ENCODE results near the gene IMMP2L. TPM values are rescaled to one million over a fixed set of nuclear protein-coding genes. Genes with fewer than 3 reads are reported as not detected.
"Not testable (repeated sequence)": the region's sequence is repeated elsewhere in the genome, so short reads cannot be mapped to it uniquely, and the experiment has no call there.

IMMP2L gene
- total RNA-seq, 1 donor from 2014 or later, result 14.8 TPM

DNA sequence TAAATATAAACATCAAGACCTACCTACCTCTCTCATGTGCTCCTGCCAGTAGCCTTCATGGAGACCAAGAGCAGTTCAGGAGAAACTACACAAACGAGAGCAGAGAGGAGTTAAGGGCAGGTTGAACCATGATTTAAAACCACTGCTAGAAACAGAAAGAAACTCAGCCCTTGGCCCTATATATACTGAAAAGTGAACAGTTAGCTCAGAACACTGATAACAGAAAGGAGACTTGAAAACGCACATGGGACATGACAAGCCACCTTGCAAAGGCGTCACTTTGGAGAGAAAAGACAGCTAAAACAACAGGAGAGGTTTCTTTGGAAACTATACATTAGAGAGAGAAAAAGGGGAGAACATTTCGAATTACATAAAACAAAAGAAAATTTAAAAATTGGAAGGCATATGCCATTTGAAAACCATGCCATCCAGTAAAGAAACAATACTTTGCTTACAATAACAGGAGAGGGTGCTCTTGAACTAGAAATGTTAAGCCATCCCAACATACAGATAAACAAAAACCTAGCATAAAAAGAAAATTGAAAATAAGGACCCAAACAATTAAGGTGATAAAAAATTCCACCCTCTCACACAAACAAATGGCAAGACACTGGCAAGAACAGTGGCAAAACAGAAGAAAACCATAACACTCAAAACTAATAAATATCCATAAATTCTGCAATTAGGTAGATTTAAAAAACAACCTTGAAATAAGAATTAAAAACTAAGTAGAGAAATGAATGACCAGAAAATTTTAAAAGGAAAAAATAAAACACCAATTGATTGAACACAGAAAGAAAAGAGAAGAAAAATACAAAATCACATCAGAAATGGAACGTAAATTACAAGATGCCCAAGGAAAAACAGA is 232.7 kb downstream of the IMMP2L start:
- no peak for DNase-seq

DNA sequence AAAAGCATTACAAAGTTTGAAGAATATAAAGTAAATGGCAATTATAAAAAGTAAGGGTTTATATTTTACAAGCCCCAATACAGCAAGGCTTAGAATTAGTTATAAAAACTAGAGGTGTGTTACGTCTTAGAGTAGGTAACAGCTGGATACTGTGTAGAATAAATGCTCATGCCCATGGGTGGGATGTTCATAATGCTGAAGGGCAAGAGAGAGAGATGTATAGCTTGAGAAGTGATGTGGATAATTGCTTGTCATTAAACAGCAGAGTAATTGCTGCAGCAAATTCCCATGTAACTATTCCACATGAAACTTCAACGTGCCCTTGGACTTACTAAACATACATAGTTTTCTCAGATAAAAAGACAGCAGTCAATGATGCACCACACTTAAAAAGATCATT is 233.8 kb downstream of the IMMP2L start:
- no peak for DNase-seq

DNA sequence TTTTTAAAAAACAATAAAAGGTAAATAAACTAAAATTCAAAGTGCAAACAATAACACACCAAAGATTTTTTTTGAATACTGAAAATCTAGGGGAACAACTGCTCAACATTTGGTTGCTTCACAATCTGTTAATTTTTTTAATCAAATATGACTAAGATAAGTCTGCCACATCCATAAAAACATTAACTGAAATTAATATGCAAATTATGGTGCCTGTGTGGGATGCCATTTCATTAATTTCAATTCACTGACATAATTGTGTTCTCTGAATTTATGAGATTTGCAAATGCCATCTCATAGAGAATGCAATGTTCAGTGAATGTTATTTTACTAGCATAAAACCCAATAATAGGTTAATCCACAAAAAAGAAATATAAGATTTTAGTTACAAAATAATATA is 237.5 kb downstream of the IMMP2L start:
- DNase-seq, result no peak

DNA sequence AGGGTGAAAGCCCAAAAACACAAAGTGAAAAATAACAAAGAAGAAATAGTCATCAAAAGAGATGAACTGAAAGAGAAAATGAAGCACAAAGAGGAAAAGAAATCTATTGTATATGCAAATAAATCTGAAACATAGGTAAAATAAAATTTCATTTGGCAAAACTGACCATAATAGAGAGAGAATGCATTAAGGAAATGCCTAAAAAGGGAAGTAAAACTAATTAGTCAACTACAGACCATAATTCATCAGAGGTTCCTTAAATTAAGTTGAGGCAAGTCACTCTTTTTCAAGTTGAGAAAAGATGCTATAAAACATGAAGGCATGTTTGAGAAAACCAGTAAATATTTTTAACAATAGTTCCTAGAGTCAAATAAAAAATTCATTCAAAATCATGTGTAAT is 238.1 kb downstream of the IMMP2L start:
- no peak for DNase-seq

GRCh38 chr7:111323670-111324069 is 238.6 kb downstream of the IMMP2L start:
- DNase-seq, result not testable (repeated sequence)

- DNase-seq, result no peak
These were observed 242.2 kb downstream of the IMMP2L start for GRCh38 chr7:111320133-111320532.

DNA sequence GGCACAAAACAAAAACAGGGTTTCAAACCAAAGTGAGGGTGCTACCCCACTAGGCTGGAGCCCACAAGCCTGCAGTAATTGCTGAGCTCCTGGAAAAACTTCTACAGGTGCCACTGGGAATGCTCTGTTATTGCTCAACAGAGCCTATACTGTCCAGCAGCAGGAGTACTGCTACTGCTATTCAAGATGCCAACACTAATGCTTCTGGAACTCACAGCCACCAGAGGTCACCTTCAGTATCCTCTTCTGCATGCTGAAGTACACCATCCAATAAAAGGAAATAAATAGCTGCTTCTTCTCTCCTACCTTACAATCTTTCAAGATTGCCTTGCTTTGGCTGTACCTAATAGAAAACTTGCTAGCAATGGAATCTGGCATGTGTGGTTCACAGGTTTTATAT is 249.3 kb downstream of the IMMP2L start:
- no peak for DNase-seq

DNA sequence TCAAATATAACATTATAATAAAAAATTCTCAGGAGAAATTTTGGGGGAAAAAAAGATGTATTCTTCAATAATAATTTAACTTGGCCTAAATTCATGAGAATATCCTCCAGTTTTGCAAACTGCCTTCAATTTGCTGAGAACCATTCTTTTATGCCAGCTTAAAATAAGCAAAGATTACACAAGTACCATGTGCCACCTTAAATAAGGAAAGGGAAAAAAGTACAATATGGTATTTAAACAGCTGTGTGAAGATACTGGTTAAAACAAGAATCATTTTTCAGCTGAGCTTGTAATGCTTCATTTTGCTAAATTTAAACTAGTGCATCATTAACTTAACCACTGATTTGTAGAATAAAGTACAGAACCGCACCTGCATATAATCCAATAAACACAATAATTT is 253.6 kb downstream of the IMMP2L start:
- no peak for DNase-seq

DNA sequence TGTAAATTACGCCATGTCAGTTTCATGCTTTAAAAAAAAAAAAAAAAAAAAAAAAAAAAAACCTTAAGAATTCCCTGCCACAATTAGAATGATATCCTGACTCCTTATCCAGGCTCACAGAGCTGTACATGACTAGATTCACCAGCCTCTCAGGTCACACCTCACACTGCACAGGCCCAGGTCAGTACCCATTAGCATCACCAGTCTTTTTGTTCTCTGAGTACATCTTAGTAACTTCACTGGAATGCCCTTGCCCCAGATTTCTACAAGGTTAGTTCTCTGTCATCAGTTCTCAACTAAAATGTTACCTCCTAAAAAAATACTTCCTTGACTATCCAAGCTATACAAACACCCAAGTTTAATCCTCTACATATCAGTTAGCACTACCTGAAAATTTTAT is 260.4 kb downstream of the IMMP2L start:
- no peak for DNase-seq

GRCh38 chr7:111294494-111294893 is 267.8 kb downstream of the IMMP2L start:
- DNase-seq, result no peak

GRCh38 chr7:111292026-111292470 is 270.2 kb downstream of the IMMP2L start:
- DNase-seq, result no peak

DNA sequence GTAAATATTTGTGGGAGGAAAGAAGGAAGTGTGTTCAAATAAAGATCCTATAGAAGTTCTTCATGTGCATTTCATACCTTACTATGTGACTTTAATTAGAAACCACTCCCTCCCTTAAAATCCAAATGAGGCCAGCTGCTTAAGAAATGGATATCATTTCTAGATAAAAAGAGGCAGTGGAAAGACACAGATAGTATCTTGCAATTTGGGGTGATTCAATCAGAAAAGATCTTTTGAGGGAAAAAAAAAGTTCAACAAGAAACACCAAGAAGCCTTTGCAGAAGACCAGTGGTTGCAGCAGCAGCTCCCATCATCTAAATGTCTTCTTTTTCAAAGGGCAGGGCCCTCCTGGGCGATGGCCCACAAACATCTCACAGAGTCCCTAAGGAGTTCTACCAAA is 271.3 kb downstream of the IMMP2L start:
- DNase-seq, result no peak

- no peak for DNase-seq
These were observed 271.9 kb downstream of the IMMP2L start for GRCh38 chr7:111290419-111290818.

- DNase-seq, result not testable (repeated sequence)
These were observed 273.9 kb downstream of the IMMP2L start for GRCh38 chr7:111288441-111288840.

DNA sequence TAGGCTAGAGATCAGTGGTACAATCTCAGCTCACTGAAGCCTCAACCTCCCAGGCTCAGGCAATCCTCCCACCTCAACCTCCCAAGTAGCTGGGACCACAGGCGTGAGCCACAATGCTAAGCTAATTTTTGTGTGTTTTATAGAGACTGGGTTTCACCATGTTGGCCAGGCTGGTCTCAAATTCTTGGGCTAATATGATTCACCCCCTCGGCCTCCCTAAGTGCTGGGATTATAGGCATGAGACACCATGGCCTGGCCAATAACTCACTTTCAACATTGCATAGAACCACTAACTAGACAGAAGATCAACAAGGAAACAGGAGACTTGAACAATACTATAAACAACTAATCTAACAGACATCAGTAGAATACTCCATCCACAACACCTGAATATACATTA is 279.7 kb downstream of the IMMP2L start:
- no peak for DNase-seq

DNA sequence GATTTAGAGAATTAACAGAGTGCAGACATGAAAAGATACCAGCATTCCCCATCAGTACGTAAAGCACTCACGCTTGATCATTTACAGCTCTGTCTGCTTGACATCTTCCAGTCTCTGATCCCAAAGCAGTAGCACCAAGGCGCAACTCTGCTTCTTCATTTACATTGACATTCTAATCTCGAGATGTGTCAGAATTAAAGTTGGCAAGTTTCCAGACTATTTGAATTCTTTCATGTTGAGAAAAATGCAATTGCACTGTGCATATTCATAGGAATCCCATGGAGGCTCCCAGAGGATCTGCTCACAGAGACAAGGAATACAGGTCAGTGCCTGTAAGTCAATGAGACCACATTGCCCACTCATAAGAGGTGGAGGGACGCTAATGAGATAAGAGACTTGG is 287.4 kb downstream of the IMMP2L start:
- DNase-seq, result no peak

GRCh38 chr7:111272092-111272491 is 290.2 kb downstream of the IMMP2L start:
- DNase-seq, result no peak

- DNase-seq, result not testable (repeated sequence)
These were observed 291.5 kb downstream of the IMMP2L start for GRCh38 chr7:111270794-111271193.

GRCh38 chr7:111268941-111269340 is 293.4 kb downstream of the IMMP2L start:
- no peak for DNase-seq

DNA sequence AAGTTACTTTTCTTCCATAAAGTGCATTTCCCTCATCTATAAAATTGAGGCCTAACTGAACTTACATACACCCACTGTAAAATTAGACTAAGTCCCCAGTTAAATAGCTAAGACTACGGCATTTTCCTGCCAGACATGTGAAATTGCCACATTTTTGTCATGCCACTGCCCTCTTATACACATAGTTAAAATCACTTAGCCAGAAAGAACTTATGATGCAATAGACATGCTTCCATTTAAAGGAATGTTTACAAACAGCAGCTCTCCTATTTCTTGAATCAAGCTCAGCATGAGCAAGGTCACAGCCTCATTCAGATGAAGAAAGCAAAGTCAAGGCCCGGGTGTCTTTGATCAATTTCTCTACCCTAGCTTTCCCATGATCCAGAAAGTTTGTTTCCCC is 295.7 kb downstream of the IMMP2L start:
- DNase-seq, result no peak

GRCh38 chr7:111265394-111265793 is 296.9 kb downstream of the IMMP2L start:
- no peak for DNase-seq

DNA sequence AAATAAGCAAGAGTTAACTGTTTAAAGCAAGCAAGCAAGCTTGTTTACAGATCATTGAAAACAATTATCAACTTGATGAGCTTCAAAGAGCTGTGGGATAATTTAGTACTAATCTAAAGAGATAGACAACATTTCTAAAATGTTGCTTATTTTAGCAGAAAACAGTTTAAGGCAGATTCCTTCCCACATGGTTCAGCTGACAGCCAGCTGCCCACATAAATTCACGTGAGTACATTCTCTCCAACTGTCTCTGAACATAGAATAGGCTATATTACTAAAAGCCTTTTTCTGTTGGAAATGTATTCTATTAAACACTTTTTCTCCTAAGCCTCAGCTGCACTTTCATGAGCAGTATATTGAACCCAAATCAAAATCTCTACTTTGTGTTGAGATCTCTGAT is 297.3 kb downstream of the IMMP2L start:
- no peak for DNase-seq

- DNase-seq, result no peak
These were observed 298.0 kb downstream of the IMMP2L start for GRCh38 chr7:111264111-111264868.

All from occipital lobe (tissue), 2 donors.